ENCODE results near the gene RRAD. TPM values are rescaled to one million over a fixed set of nuclear protein-coding genes. Genes with fewer than 3 reads are reported as not detected.

RRAD gene
- polyA plus RNA-seq, 1 donor from 2014 or later = not detected

- peaks cover 3% of the 10 kb centered on the region for H3K36me3 Mint-ChIP-seq
- H3K9me3 Mint-ChIP-seq = no peaks in the 10 kb centered on the region
- no peak overlapping the region for H3K27ac Mint-ChIP-seq
- peak overlapping the region in 3 of 4 donors; percentile 38 to 97 (median 67) for H3K4me3 Mint-ChIP-seq
- no peaks in the 10 kb centered on the region for H3K27me3 Mint-ChIP-seq
- peaks cover 8 to 12% (median 10%) of the 10 kb centered on the region in 3 donors for H3K4me1 Mint-ChIP-seq
Observed at GRCh38 chr16:66881560-66881959, 43.8 kb downstream of the RRAD start.

GRCh38 chr16:66881014-66881417, 44.3 kb downstream of the RRAD start:
- Mint-ChIP-seq H3K27me3 (no peaks in the 10 kb centered on the region), H3K4me1 (peaks cover 8 to 12% (median 10%) of the 10 kb centered on the region in 3 donors), H3K9me3 (peaks cover 0 to 3% (median 3%) of the 10 kb centered on the region in 3 donors), H3K36me3 (peaks cover 3% of the 10 kb centered on the region), H3K4me3 (peak overlapping the region; percentile 97 to 100 (median 99)), H3K27ac (no peak overlapping the region)

GRCh38 chr16:66880288-66881013, 44.9 kb downstream of the RRAD start, which contains the start of gene PDP2:
TSS of gene PDP2 (plus strand) at chr16:66880515. CDS start at chr16:66884285, 3,770 bp downstream.
- H3K36me3 Mint-ChIP-seq = peaks cover 3% of the 10 kb centered on the region
- H3K4me3 Mint-ChIP-seq = peak within 1 kb of the TSS; percentile 97 to 100 (median 99)
- peaks cover 0 to 4% (median 3%) of the 10 kb centered on the region in 3 donors for H3K9me3 Mint-ChIP-seq
- H3K27me3 Mint-ChIP-seq = no peaks in the 10 kb centered on the region
- peak within 1 kb of the TSS; percentile 61 to 94 (median 87) for H3K27ac Mint-ChIP-seq
- H3K4me1 Mint-ChIP-seq = peaks cover 8 to 12% (median 10%) of the 10 kb centered on the region in 3 donors

DNA sequence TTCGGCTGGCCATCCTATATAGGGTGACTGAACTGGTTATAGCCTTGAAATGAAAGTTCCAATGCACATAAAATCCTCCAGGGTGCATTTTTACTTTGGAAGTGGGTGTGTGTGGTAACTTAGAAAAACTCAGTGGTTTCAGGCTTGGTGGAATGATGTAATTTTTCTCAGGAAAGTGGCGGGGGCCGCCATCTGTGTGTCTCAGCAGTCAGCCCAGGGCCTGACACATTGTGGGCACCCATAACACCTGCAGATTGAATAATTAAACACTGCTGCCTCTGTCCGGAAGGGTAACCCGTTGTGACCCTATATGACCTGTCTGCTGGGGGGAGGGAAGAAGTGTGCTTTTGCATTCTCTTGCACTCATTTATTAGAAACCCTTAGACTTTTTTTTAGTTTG, 47.3 kb downstream of the RRAD start:
- Mint-ChIP-seq H3K9me3 (peaks cover 0 to 4% (median 3%) of the 10 kb centered on the region in 3 donors), H3K27me3 (no peaks in the 10 kb centered on the region), H3K36me3 (peaks cover 3% of the 10 kb centered on the region), H3K27ac (no peak overlapping the region), H3K4me3 (peak overlapping the region in 2 of 4 donors; percentile 46 to 79), H3K4me1 (peaks cover 13 to 21% (median 13%) of the 10 kb centered on the region in 3 donors)

DNA sequence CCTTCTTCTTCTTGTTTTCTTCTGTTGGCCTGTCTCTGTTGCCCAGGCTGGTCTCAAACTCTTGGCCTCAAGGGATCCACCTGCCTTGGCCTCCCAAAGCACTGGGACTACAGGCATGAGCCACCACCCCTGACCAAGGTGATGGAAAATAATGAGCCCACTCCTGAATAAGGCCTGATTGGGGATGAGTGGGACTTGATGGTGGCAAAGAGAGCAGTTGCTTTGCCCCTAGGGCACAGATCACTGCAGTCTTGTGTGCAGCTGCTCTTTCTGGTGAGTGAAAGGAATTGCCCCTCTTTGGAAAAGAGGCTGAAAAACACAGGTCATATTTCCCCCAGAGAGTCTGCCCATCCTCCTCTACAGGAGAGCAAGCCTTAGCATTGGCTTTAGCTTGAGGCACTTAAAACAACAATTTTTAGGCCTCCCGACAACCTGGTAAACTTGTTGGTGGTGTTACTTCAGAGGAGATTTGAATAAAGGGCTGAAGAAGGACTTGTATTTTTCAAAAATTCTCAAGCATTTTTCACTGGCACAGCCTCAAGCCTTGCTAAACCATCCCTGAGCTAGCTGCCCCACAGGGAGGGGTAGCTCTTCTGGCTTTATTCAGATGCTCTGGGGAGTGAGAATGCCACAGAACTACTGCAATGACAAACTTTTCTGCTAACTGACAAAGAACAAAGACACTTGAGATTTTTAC, 51.1 kb downstream of the RRAD start:
- peak overlapping the region in 2 of 3 donors; percentile 47 to 60 for H3K27ac Mint-ChIP-seq
- peaks cover 0 to 4% (median 3%) of the 10 kb centered on the region in 3 donors for H3K9me3 Mint-ChIP-seq
- peaks cover 9 to 18% (median 10%) of the 10 kb centered on the region in 3 donors for H3K4me1 Mint-ChIP-seq
- peak overlapping the region in 3 of 4 donors; percentile 2 to 47 (median 41) for H3K4me3 Mint-ChIP-seq
- H3K27me3 Mint-ChIP-seq = peaks cover 1% of the 10 kb centered on the region
- H3K36me3 Mint-ChIP-seq = no peaks in the 10 kb centered on the region

GRCh38 chr16:66873685-66874055, 51.7 kb downstream of the RRAD start:
- Mint-ChIP-seq H3K27ac (no peak overlapping the region), H3K27me3 (peaks cover 1% of the 10 kb centered on the region), H3K9me3 (peaks cover 0 to 4% (median 3%) of the 10 kb centered on the region in 3 donors), H3K4me3 (no peak overlapping the region), H3K36me3 (no peaks in the 10 kb centered on the region), H3K4me1 (peaks cover 9 to 18% (median 10%) of the 10 kb centered on the region in 3 donors)

DNA sequence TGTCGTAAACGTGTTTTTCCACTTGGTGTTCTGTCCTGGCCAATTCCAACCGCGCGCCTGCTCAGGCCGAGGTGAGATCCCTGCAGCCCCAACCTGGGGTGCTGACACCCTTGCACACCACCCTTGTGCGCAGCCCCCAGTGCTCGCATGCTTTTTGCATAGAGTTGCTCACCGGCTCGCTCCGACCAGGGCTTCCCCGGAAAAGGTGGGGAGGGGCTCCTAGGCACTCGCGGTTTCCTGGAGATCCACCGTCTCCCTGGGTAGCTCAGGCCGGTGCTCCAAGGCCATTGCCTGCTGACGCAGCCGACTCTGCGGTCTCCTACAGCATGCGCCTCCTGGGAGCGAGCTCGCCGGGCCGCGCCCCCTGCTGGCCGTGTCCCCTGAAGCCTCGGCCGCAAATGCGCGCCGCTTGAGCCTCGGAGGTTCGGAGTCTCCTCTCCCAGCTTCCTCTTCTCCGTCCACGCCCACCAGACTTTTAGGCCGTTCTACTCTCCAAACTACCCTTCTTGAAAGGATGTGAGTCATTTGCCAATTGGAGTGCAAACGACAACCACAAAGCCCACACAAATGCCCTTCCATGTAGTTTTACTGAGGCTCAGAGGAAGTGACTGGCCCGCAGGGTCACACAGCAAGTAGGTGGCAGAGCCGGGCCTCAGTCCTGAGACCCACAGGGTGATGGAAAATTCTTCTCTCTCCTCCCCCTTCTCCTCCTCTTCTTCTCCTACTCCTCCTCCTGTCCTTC, 52.2 kb downstream of the RRAD start:
- Mint-ChIP-seq H3K27me3 (peaks cover 1% of the 10 kb centered on the region), H3K4me3 (peak overlapping the region; percentile 16 to 91 (median 81)), H3K9me3 (peaks cover 0 to 4% (median 3%) of the 10 kb centered on the region in 3 donors), H3K27ac (peak overlapping the region in 1 of 3 donors; percentile 76), H3K36me3 (no peaks in the 10 kb centered on the region), H3K4me1 (peaks cover 9 to 15% (median 10%) of the 10 kb centered on the region in 3 donors)

DNA sequence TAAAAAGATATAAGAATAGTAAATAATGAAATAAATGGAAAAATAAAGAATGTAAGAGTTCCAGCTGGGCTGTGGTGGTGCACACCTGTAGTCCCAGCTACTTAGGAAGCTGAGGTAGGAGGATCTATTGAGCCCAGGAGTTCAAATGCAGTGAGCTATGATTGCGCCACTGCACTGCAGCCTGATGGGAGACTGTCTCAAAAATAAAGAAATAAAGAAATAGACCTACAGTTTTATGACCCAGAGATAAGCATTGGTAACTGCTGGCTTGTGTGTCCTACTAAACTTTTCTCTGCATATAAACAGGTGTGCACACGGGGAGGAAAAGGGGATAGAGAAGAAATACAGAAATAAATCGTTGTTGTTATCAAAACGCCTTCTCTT, 52.8 kb downstream of the RRAD start:
- H3K4me1 Mint-ChIP-seq = peaks cover 11 to 15% (median 11%) of the 10 kb centered on the region in 3 donors
- H3K4me3 Mint-ChIP-seq = peak overlapping the region; percentile 16 to 91 (median 81)
- peaks cover 0 to 4% (median 3%) of the 10 kb centered on the region in 3 donors for H3K9me3 Mint-ChIP-seq
- no peaks in the 10 kb centered on the region for H3K36me3 Mint-ChIP-seq
- H3K27me3 Mint-ChIP-seq = peaks cover 1% of the 10 kb centered on the region
- no peak overlapping the region for H3K27ac Mint-ChIP-seq

DNA sequence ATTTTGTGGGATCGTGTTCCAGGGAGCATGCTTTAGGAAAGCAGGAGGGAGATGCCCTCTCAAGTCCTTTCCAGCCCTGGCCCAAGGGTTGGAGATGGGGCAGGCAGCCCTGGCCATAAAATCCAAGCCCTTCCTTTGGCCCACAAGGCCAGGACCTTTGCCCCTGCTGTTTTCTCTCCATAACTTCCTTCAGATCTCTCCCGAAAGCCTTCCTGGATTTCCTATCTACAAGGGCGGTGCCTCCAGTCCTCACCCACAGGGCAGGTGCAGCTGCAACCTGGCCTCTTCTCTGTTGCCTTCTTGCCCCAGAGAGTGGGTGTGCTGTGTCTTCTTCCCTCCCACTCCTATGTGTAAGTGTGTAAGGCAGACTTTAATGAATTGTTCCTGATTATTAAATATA, 53.5 kb downstream of the RRAD start:
- no peak overlapping the region for H3K27ac Mint-ChIP-seq
- peaks cover 0 to 4% (median 3%) of the 10 kb centered on the region in 3 donors for H3K9me3 Mint-ChIP-seq
- peaks cover 1% of the 10 kb centered on the region for H3K27me3 Mint-ChIP-seq
- H3K36me3 Mint-ChIP-seq = no peaks in the 10 kb centered on the region
- H3K4me3 Mint-ChIP-seq = no peak overlapping the region
- H3K4me1 Mint-ChIP-seq = peaks cover 11 to 15% (median 11%) of the 10 kb centered on the region in 3 donors

Other genes starting within 250 kb of the RRAD start
- 0.19 TPM for gene CMTM4, start 228.8 kb downstream of the RRAD start, polyA plus RNA-seq
- gene DYNC1LI2, start 173.9 kb downstream of the RRAD start, polyA plus RNA-seq = 29.4 TPM
- not detected for gene TERB1, start 124.0 kb downstream of the RRAD start, polyA plus RNA-seq
- 55.5 TPM for gene NAE1, start 94.6 kb downstream of the RRAD start, polyA plus RNA-seq
- not detected for gene CA7, start 81.1 kb downstream of the RRAD start, polyA plus RNA-seq
- gene PDP2, start 45.0 kb downstream of the RRAD start, polyA plus RNA-seq = 0.78 TPM
- not detected for gene CDH16, start 6.7 kb downstream of the RRAD start, polyA plus RNA-seq
- gene CIAO2B, start 8.9 kb upstream of the RRAD start, polyA plus RNA-seq = 104 TPM
- gene CES2, start 10.0 kb upstream of the RRAD start, polyA plus RNA-seq = 26.9 TPM
- gene CES3, start 35.7 kb upstream of the RRAD start, polyA plus RNA-seq = 0.35 TPM
- gene CES4A, start 63.1 kb upstream of the RRAD start, polyA plus RNA-seq = 1.4 TPM
- 43.3 TPM for gene CBFB, start 103.6 kb upstream of the RRAD start, polyA plus RNA-seq
- 14.5 TPM for gene PHAF1, start 184.4 kb upstream of the RRAD start, polyA plus RNA-seq
- 0.45 TPM for gene B3GNT9, start 225.5 kb upstream of the RRAD start, polyA plus RNA-seq
- gene TRADD, start 234.4 kb upstream of the RRAD start, polyA plus RNA-seq = 103 TPM
- 3.7 TPM for gene FBXL8, start 234.4 kb upstream of the RRAD start, polyA plus RNA-seq
- gene HSF4, start 239.2 kb upstream of the RRAD start, polyA plus RNA-seq = not detected
- gene NOL3, start 245.0 kb upstream of the RRAD start, polyA plus RNA-seq = not detected